Activated CD4-positive, alpha-beta memory T cell treated with anti-CD3 and anti-CD28 coated beads, Interleukin-2, amount 10 ng/mL, durations not matched to agents 7 days and 5 days (primary cell): ENCODE measurements around the gene BCAS3. TPM values are rescaled to one million over a fixed set of nuclear protein-coding genes. Genes with fewer than 3 reads are reported as not detected.

Source experiments
- CTCF ChIA-PET: fragments of 350-600 bp; sonication (Branson Sonifier 250); formaldehyde crosslinking; loops from one replicate; lab custom pipeline; 2021; ENCODE audit warnings: antibody characterized with exemption, inconsistent platforms; lab: Charles Lee
- POLR2A ChIA-PET: fragments of 350-600 bp; sonication (Branson Sonifier 250); formaldehyde crosslinking; loops from one replicate; lab custom pipeline; 2021; ENCODE audit warnings: antibody characterized with exemption; lab: Charles Lee
- DNase-seq: peaks from one replicate; pipeline ENCODE4 v3.0.0-alpha.2; 2020
- H3K27ac Mint-ChIP-seq: one replicate; pipeline ENCODE4 v1.8.0; 2021; ENCODE audit warnings: mild to moderate bottlenecking, mixed read lengths
- H3K27me3 Mint-ChIP-seq: one replicate; pipeline ENCODE4 v1.8.0; 2021; ENCODE audit warnings: mixed read lengths
- H3K36me3 Mint-ChIP-seq: one replicate; pipeline ENCODE4 v1.8.0; 2021; ENCODE audit warnings: low read depth, mixed read lengths
- H3K4me1 Mint-ChIP-seq: one replicate; pipeline ENCODE4 v1.8.0; 2021; ENCODE audit warnings: mixed read lengths
- H3K4me3 Mint-ChIP-seq: one replicate; pipeline ENCODE4 v1.8.0; 2021; ENCODE audit warnings: mild to moderate bottlenecking, mixed read lengths
- H3K9me3 Mint-ChIP-seq: one replicate; pipeline ENCODE4 v1.8.0; 2021; ENCODE audit warnings: mixed read lengths
- total RNA-seq, 2 experiments: library from RNA; stranded (reverse); gene quantifications; one replicate each; pipeline ENCODE4 v1.2.3, GENCODE V29; 2021

BCAS3 gene
- 10 to 100 TPM; 16.2 to 19.8 TPM for total RNA-seq

DNA sequence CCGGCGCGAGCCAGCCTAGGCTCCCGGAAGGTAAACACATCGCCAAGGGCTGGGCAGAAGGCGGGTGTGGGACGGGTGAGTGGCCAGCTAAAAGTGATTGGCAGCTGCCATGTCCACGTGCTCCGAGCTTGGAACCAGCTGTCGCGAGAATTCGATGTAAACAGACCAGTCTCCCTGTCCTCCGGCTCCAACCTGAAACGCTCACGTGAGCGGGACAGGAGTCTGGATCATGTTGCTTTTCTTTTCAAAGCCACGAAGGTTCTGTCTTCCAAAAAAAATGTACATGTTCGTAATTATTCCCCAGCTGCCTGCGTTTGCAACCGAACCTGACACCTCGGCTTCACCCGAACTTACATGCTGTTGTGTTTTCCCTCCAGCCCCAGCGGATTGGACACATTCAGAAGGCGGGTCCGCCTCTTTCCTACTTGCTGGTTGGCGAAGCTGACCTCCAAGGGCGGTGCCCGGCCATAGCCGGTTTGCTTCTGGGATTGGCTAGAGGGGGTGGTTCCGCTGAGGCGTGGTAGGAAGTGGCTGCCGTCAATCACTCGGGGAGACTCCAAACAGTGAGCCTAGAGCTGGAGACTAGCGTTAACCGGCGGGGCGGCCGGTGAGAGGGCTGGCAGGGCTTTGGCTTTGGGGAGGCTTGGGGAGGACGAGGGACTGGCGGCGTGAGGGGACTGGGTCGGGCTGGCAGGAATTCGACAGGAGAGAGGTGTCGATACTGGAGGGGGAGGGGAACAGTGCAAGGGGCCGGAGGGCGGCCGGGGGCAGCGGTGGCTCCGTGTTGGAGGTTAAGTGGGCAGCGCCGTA, at the start of gene BCAS3:
BCAS3 (plus strand) TSS at position 544 of the 810 bp plus-strand sequence.
- POLR2A ChIA-PET: interaction anchor here (0.8 to 2.0 kb wide), 10 partner anchors 9 to 1387 kb away, joined by 3 to 17 read pairs (median 4); partner anchors contain the start of genes BRIP1, PPM1D and USP32
- DNase-seq: peak; percentile 98
- CTCF ChIA-PET: interaction anchor here (0.6 to 1.2 kb wide), 5 partner anchors 9 to 78 kb away, joined by 3 to 5 read pairs (median 3); partner anchors contain the start of gene PPM1D
- Mint-ChIP-seq H3K27ac (peak within 1 kb of the TSS; percentile 69), H3K36me3 (no peaks in the 10 kb centered on the region), H3K4me3 (peak within 1 kb of the TSS; percentile 86), H3K27me3 (no peaks in the 10 kb centered on the region), H3K4me1 (peaks cover 16% of the 10 kb centered on the region), H3K9me3 (peaks cover 4% of the 10 kb centered on the region)

DNA sequence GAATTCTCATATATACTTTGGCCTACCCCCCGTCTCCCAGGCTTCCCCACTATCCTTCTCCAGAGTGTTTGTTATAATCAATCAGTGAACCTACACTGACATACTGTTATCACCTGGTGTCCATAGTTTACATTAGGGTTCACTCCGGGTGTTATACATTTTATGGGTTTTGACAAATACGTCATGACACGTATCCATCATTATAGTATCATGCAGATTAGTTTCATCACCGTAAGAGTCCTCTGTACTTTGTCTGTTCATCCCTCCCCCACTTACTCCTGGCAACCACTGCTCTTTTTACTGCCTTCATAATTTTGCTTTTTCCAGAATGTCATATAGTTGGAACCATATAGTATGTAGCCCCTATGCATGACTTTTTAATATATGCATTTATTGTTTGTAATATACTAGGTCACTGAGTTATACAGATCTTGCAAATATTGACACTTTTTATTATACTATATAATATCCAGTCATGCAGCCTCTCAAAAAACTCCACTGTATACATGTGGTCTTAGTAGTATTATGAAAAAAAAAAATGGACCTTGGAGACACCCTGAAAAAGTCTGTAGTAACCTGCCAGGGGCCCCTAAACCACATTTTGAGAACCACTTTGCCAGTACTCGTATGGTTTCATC, 49.3 kb upstream of the BCAS3 start:
- Mint-ChIP-seq H3K9me3 (no peaks in the 10 kb centered on the region), H3K27ac (no peak overlapping the region), H3K4me3 (no peak overlapping the region), H3K36me3 (peaks cover 9% of the 10 kb centered on the region), H3K4me1 (peaks cover 9% of the 10 kb centered on the region), H3K27me3 (no peaks in the 10 kb centered on the region)
- ChIA-PET POLR2A (no interaction called here), CTCF (interaction anchor here (0.7 to 3.6 kb wide), 3 partner anchors 11 to 1200 kb away, joined by 3 to 19 read pairs (median 5); no protein-coding TSS in a partner anchor)
- DNase-seq: no peak

DNA sequence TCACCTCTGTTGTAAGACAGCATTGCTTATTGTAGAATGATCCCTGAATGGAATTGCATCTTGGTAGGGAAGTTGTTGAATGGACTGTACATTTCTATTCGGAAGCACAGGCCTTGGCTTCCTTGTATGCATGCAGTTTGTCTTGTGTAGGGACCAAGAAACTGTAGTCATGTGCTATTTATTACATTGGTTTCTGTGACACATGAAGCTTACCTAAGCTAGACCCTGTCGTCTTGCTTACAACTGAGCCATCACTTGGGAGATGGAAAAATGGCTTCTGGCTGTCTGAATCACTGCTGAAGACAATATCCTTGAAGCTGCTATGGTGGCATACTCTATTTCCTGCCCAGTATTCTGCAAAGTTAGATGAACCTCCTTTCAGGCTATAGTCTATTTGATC, 48.5 kb upstream of the BCAS3 start:
- DNase-seq: no peak
- H3K27me3 Mint-ChIP-seq: no peaks in the 10 kb centered on the region
- peaks cover 4% of the 10 kb centered on the region for H3K36me3 Mint-ChIP-seq
- CTCF ChIA-PET: interaction anchor here (3.6 kb wide), 1 partner anchor 11 kb away, joined by 19 read pairs; no protein-coding TSS in a partner anchor
- H3K9me3 Mint-ChIP-seq: no peaks in the 10 kb centered on the region
- no peak overlapping the region for H3K4me3 Mint-ChIP-seq
- POLR2A ChIA-PET: no interaction called here
- H3K4me1 Mint-ChIP-seq: peaks cover 8% of the 10 kb centered on the region
- H3K27ac Mint-ChIP-seq: no peak overlapping the region

DNA sequence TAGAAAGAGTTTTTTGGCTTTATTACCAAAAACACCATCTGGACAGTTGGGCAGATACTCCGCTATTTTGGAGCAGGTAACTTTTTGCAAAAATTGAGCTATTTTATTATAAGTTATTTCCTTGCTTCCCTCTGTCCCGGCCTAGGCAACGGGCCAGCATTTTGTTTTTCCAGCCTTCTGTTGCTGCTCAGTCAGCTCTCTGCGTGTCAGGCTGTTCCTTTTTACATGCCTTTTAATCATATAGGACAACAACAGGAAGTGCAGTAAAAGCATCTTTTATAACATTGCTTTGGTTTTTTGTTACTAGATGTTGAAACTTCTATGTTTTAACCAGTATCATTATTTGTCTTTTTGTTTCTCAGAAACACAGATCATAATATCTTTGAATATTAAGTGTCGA, 47.3 kb upstream of the BCAS3 start:
- Mint-ChIP-seq H3K9me3 (no peaks in the 10 kb centered on the region), H3K4me1 (peaks cover 8% of the 10 kb centered on the region), H3K4me3 (no peak overlapping the region), H3K27me3 (no peaks in the 10 kb centered on the region), H3K36me3 (peaks cover 5% of the 10 kb centered on the region), H3K27ac (no peak overlapping the region)
- ChIA-PET POLR2A (interaction anchor here (1.8 kb wide), 1 partner anchor 31 kb away, joined by 5 read pairs; the partner anchor contains the start of gene PPM1D), CTCF (interaction anchor here (1.5 to 3.6 kb wide), 2 partner anchors 9 to 16 kb away, joined by 4 to 19 read pairs; no protein-coding TSS in a partner anchor)
- no peak for DNase-seq

DNA sequence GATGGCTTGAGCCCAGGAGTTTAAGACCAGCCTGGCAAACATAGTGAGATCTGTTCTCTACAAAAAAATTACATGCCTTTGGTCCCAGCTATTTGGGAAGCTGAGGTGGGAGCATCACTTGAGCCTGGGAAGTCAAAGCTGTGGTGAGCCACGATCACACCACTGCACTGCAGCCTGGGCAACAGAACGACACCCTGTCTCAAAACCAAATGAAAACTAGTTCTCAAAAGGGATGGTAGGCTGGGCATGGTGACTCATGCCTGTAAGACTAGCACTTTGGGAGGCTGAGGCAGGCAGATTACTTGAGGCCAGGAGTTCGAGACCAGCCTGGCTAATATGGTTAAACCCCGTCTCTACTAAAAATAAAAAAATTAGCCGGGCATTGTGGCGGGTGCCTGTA, 46.5 kb upstream of the BCAS3 start:
- ChIA-PET CTCF (interaction anchor here (0.8 to 3.6 kb wide), 4 partner anchors 9 to 36 kb away, joined by 3 to 19 read pairs (median 4); no protein-coding TSS in a partner anchor), POLR2A (interaction anchor here (1.8 kb wide), 1 partner anchor 31 kb away, joined by 5 read pairs; the partner anchor contains the start of gene PPM1D)
- Mint-ChIP-seq H3K4me3 (no peak overlapping the region), H3K27ac (no peak overlapping the region), H3K9me3 (no peaks in the 10 kb centered on the region), H3K4me1 (peaks cover 8% of the 10 kb centered on the region), H3K27me3 (no peaks in the 10 kb centered on the region), H3K36me3 (peaks cover 9% of the 10 kb centered on the region)
- no peak for DNase-seq

- POLR2A ChIA-PET: interaction anchor here (0.6 to 1.0 kb wide), 2 partner anchors 10 to 1122 kb away, joined by 3 read pairs; no protein-coding TSS in a partner anchor
- H3K4me1 Mint-ChIP-seq: peaks cover 7% of the 10 kb centered on the region
- H3K27ac Mint-ChIP-seq: no peak overlapping the region
- H3K36me3 Mint-ChIP-seq: peaks cover 21% of the 10 kb centered on the region
- H3K27me3 Mint-ChIP-seq: no peaks in the 10 kb centered on the region
- no peaks in the 10 kb centered on the region for H3K9me3 Mint-ChIP-seq
- no peak for DNase-seq
- no peak overlapping the region for H3K4me3 Mint-ChIP-seq
- CTCF ChIA-PET: interaction anchor here (0.6 to 4.2 kb wide), 17 partner anchors 8 to 486 kb away, joined by 3 to 19 read pairs (median 5); partner anchors contain the start of gene PPM1D
Observed at GRCh38 chr17:60637683-60638082, 40.0 kb upstream of the BCAS3 start.

GRCh38 chr17:60639019-60639330, 38.7 kb upstream of the BCAS3 start:
- H3K36me3 Mint-ChIP-seq: peaks cover 21% of the 10 kb centered on the region
- H3K9me3 Mint-ChIP-seq: no peaks in the 10 kb centered on the region
- no peaks in the 10 kb centered on the region for H3K27me3 Mint-ChIP-seq
- no peak overlapping the region for H3K4me3 Mint-ChIP-seq
- CTCF ChIA-PET: interaction anchor here (0.8 to 4.2 kb wide), 13 partner anchors 8 to 488 kb away, joined by 3 to 19 read pairs (median 4); partner anchors contain the start of gene PPM1D
- no peak overlapping the region for H3K27ac Mint-ChIP-seq
- DNase-seq: no peak
- POLR2A ChIA-PET: interaction anchor here (3.3 kb wide), 1 partner anchor 39 kb away, joined by 10 read pairs; the partner anchor contains the start of gene PPM1D
- peaks cover 7% of the 10 kb centered on the region for H3K4me1 Mint-ChIP-seq

- H3K4me3 Mint-ChIP-seq: no peak overlapping the region
- H3K36me3 Mint-ChIP-seq: peaks cover 19% of the 10 kb centered on the region
- ChIA-PET CTCF (interaction anchor here (0.9 to 4.2 kb wide), 6 partner anchors 10 to 75 kb away, joined by 3 to 19 read pairs (median 4); partner anchors contain the start of gene PPM1D), POLR2A (interaction anchor here (1.0 to 3.3 kb wide), 2 partner anchors 40 to 248 kb away, joined by 4 to 10 read pairs; partner anchors contain the start of gene PPM1D)
- no peaks in the 10 kb centered on the region for H3K9me3 Mint-ChIP-seq
- peaks cover 7% of the 10 kb centered on the region for H3K4me1 Mint-ChIP-seq
- DNase-seq: no peak
- no peaks in the 10 kb centered on the region for H3K27me3 Mint-ChIP-seq
- no peak overlapping the region for H3K27ac Mint-ChIP-seq
Observed at GRCh38 chr17:60640503-60640902, 37.1 kb upstream of the BCAS3 start.

DNA sequence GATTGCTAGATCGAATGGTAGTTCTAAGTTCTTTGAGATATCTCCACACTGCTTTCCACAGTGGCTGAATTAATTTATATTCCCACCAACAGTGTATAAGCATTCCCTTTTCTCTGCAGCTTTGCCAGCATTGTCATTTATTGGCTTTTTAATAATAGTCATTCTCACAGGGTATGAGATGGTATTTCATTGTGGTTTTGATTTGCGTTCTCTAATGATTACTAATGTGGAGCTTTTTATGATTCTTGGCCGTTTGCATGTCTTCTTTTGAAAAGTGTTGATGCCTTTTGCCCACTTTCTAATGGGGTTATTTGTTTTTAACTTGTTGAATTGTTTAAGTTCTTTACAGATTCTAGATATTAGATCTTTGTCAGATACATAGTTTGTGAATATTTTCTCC, 36.5 kb upstream of the BCAS3 start:
- H3K9me3 Mint-ChIP-seq: no peaks in the 10 kb centered on the region
- H3K4me1 Mint-ChIP-seq: peaks cover 7% of the 10 kb centered on the region
- peaks cover 16% of the 10 kb centered on the region for H3K36me3 Mint-ChIP-seq
- H3K4me3 Mint-ChIP-seq: no peak overlapping the region
- CTCF ChIA-PET: interaction anchor here (0.6 to 4.2 kb wide), 6 partner anchors 11 to 83 kb away, joined by 3 to 19 read pairs (median 4); no protein-coding TSS in a partner anchor
- H3K27me3 Mint-ChIP-seq: no peaks in the 10 kb centered on the region
- POLR2A ChIA-PET: interaction anchor here (3.3 kb wide), 1 partner anchor 41 kb away, joined by 10 read pairs; the partner anchor contains the start of gene PPM1D
- H3K27ac Mint-ChIP-seq: no peak overlapping the region
- no peak for DNase-seq

DNA sequence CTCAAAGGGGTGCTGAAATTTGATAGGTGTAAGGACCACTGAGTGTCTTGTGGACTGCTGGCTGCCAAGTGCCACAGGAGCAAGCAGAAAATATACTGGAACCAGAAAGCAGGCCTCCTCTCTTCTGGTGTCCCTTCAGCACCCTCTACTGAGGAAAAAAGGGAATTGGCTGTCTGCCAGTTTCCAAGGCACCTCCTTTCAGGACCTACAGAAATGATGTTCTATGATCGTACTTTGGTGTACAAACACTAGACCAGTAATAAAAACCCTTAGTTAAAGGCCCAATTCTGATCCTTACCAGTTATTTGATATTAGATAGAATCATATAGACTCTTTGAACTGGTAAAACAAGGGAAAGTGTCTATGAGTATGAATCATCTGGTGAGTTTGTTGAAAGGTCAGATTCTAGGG, 35.8 kb upstream of the BCAS3 start:
- ChIA-PET POLR2A (interaction anchor here (3.3 kb wide), 1 partner anchor 42 kb away, joined by 10 read pairs; the partner anchor contains the start of gene PPM1D), CTCF (interaction anchor here (1.5 to 4.2 kb wide), 3 partner anchors 12 to 65 kb away, joined by 4 to 19 read pairs (median 4); no protein-coding TSS in a partner anchor)
- peak; percentile 47 for DNase-seq
- H3K36me3 Mint-ChIP-seq: peaks cover 12% of the 10 kb centered on the region
- H3K9me3 Mint-ChIP-seq: no peaks in the 10 kb centered on the region
- no peak overlapping the region for H3K4me3 Mint-ChIP-seq
- H3K27ac Mint-ChIP-seq: no peak overlapping the region
- H3K27me3 Mint-ChIP-seq: no peaks in the 10 kb centered on the region
- peaks cover 9% of the 10 kb centered on the region for H3K4me1 Mint-ChIP-seq

- ChIA-PET POLR2A (no interaction called here), CTCF (interaction anchor here (0.8 to 1.1 kb wide), 5 partner anchors 8 to 225 kb away, joined by 3 to 4 read pairs (median 4); partner anchors contain the start of gene BCAS3)
- Mint-ChIP-seq H3K4me1 (peaks cover 10% of the 10 kb centered on the region), H3K36me3 (peaks cover 23% of the 10 kb centered on the region), H3K27me3 (no peaks in the 10 kb centered on the region), H3K27ac (no peak overlapping the region), H3K4me3 (no peak overlapping the region), H3K9me3 (no peaks in the 10 kb centered on the region)
- no peak for DNase-seq
Observed at GRCh38 chr17:60645918-60646523, 31.6 kb upstream of the BCAS3 start.

- DNase-seq: no peak
- Mint-ChIP-seq H3K4me3 (no peak overlapping the region), H3K36me3 (peaks cover 25% of the 10 kb centered on the region), H3K4me1 (peaks cover 8% of the 10 kb centered on the region), H3K27ac (no peak overlapping the region), H3K27me3 (no peaks in the 10 kb centered on the region), H3K9me3 (no peaks in the 10 kb centered on the region)
- CTCF ChIA-PET: interaction anchor here (0.8 to 1.1 kb wide), 5 partner anchors 8 to 226 kb away, joined by 3 to 4 read pairs (median 4); partner anchors contain the start of gene BCAS3
- POLR2A ChIA-PET: no interaction called here
Observed at GRCh38 chr17:60646701-60647100, 30.9 kb upstream of the BCAS3 start.
